Stimulated activated CD4-positive, alpha-beta T cell treated with anti-CD3 and anti-CD28 coated beads, Interleukin-2, amount 100 ng/mL, for 24 hours (primary cell): Measurements from ENCODE around the gene NAGS.
"Not testable (repeated sequence)": the region's sequence is repeated elsewhere in the genome, so short reads cannot be mapped to it uniquely, and the experiment has no call there.

Experiments
- DNase-seq, 2 donors: peaks; one replicate each; pipeline ENCODE4 v3.0.0-alpha.2; 2020

Gene NAGS

DNA sequence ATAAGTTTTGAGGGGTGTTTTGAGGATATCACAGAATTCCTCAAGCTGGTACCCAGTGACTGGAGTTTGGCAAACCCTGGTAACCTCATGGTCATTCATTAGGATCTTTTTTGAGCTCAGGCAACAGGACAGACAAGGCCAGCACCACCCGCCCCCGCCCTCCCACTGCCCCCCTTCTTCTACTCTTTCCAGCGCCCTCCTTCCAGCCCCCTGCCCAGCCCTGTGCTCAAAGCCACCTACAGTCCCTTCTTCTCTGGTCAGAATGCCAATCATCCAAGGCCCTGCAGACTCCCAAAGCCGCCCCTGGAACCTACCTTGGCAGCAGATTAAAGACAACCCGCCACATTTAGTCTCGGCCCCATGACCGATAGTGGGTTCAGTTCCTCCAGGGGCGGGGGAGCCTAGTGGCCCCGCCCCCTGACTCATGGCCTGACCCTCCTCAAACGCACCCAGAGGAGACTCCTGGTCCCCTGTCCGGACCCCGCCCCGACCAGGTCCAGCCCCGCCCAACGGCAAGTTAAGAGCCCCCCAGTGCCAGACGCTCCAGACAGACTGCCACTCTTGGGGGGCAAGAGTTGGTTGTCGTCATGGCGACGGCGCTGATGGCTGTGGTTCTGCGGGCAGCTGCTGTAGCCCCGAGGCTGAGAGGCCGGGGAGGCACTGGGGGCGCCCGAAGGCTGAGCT is at the start of gene NAGS:
NAGS (plus strand) TSS at position 546 of the 684 bp plus-strand sequence; CDS start at position 588, 42 bp downstream.
- DNase-seq: no peak

DNA sequence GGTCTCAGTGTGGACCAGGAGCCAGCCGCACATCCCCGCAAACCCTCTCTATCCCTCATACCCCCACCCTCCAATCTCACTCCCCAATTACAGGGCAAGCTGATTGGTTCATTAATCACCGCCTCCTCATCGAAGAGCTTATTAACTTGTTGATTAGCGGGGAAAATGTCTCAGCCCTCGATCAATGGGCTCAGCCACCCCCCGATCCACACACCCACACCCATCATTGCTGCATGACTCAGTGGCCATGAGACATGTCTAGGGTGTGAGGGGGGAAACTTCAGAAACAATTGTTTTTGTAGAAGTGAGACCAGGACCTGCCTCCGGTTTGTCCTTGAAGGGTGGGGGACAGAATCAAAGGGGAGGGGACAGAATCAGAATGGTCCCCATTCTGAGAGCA is 48.2 kb upstream of the NAGS start:
- no peak for DNase-seq

- DNase-seq: no peak
Observed at GRCh38 chr17:43958748-43959352, 45.6 kb upstream of the NAGS start.

DNA sequence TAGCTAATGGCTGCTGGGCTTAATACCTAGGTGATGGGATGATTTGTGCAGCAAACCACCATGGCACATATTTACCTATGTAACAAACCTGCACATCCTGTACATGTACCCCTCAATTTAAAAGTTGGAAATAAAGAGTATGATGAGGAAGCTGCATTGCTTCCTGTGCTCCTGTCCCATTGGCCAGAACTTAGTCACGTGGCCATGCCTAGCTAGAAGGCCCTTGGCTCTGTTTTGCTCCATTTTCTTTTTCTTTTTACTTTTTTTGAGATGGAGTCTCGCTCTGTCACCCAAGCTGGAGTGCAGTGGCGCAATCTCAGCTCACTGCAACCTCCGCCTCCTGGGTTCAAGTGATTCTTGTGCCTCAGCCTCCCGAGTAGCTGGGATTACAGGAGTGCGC is 43.1 kb upstream of the NAGS start:
- DNase-seq: not testable (repeated sequence)

DNA sequence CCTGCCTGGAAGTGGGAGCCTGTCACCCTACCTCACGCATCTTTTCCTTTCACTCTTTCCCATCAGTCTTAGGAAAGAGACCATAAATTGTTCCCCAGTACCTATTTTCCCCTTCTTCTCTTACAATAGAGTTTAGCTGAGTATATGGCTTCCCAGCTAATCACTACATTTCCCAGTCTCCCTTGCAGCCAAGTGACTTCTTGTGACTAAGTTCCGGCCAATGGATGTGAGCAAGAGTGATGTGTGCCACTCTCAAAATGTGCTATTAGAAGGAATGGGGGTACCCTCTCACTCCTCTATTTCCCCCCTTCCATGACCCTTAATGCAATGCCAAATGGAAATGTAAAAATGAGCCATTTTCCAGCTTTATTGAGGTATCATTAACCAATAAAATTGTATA is 42.5 kb upstream of the NAGS start:
- no peak for DNase-seq

GRCh38 chr17:43962479-43962878 is 41.9 kb upstream of the NAGS start:
- DNase-seq: no peak

DNA sequence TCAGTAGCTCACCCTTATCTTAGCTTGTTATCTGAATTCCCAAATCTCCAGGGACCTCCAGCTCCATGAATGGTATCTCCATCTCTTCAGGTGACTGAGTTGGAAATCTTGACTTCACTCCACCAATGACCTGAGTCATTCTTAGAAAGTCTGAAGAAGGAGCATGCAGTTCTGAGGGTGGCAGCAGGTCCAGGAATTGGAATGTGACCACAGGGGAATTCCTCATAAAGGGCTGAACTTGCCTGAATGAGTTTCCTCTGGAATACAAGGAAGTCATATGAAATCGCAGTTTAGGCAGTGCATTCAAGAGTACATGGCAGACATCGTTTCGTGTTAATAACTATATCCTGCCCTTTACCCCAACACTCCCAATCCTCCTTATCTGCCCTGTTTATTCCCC is 38.1 kb upstream of the NAGS start:
- DNase-seq: no peak

- no peak for DNase-seq
Observed at GRCh38 chr17:43967251-43967875, 37.1 kb upstream of the NAGS start.

DNA sequence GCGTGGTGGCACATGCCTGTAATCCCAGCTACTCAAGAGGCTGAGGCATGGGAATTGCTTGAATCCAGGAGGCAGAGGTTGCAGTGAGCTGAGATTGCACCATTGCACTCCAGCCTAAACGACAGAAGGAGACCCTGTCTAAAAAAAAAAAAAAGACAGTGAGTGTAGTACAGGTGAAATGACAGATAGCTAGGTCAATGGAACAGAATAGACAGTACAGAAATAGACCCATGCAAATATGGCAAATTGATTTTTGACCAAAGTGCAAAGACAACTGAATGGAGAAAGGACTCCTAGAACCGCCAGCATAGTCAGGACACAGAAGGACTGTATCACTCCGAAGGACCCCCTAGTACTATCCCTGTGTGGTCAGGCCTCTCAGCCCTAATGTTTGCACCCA is 34.1 kb upstream of the NAGS start:
- no peak for DNase-seq

DNA sequence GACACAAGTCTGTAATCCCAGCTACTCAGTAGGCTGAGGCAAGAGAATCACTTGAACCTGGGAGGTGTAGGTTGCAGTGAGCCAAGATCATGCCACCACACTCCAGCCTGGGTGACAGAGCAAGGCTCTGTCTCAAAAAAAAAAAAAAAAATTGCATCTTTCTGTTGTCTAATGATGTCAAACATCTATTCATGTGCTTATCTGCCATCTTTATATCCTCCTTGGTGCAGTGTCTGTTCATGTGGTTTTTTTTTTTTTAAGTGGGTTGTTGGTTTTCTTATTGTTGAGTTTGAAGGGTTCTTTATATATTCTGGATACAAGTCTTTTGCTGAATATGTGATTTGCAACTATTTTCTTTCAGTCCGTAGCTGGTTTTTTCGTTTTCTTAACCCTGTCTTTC is 33.0 kb upstream of the NAGS start:
- not testable (repeated sequence) for DNase-seq

- not testable (repeated sequence) for DNase-seq
Observed at GRCh38 chr17:43972444-43973212, 31.8 kb upstream of the NAGS start.

GRCh38 chr17:43974382-43975266 is 29.8 kb upstream of the NAGS start:
- DNase-seq: no peak

- DNase-seq: no peak
Observed at GRCh38 chr17:43975898-43976297, 28.5 kb upstream of the NAGS start.

DNA sequence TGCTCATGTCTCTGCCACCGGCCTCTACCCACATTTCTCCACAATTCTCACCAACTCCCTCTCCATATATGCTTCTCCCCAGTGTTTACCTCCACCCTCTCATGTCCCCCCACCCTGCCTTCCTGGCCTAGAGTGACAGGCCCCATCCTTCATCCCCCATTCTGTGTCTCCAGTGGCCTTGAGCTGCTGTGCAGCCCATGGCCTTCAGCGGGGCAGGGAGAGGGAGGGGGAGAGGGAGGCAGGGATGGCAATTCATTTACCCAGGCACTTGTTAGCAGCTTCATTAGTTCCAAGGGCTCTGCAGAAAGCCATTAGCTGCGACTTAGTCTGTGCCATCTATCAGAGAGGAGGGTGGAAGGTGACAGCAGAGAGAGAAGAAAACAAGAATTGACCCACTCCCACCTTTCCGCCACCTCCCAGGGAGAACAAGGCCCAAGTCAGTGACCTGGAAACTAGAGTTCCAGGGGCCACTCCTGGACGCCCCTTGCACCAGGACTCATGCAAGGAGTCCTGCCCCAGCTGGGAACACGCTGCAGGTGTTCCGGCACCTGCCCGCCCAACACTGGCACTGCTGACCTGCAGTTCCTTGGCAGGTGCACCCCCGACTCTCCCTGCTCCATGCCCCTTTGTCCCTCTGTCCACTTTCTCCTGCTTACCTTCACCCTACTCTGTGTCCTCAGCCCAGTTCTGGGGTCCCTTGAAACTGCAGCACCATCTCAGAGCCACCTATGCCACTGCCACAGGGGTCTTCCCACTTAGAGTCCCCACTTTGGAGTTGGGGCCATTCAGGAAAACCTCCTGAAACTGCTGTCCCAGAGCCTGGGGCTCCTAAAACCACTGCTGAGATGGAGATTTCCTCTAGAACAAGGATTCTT is 27.2 kb upstream of the NAGS start:
- DNase-seq: no peak

DNA sequence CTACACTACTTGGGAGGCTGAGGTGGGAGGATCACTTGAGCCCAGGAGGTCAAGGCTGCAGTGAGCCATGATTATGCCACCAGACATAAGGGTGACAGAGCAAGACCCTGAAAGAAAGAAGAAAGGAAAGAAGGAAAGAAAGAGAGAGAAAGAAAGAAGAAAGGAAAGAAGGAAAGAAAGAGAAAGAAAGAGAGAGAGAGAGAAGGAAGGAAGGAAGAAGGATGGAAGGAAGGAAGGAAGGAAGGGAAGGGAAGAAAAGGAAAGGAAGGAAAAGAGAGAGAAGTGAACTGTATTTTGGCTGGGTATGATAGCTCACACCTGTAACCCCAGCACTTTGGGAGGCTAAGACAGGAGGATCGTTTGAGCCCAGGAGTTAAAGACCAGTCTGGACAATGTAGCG is 26.3 kb upstream of the NAGS start:
- DNase-seq: no peak

DNA sequence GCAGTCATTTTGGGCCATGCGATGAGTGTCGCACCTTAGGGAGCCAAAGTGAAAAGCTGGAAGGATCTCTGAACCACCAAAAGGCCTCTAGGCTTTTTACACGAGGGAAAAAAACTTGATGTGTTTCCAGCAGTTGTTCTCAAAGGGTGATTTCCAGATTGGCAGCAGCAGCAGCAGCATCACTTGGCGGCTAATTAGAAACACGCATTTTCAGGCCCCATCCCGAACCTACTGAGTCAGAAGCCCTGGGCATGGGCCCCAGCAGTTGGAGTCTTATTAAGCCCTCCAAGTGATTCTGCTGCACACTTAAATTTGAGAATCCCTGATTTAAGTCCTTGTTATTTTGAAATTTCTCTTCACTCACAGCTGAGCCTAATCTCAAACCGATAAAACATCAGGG is 25.4 kb upstream of the NAGS start:
- no peak for DNase-seq

GRCh38 chr17:43979671-43980070 is 24.8 kb upstream of the NAGS start:
- no peak for DNase-seq

- no peak for DNase-seq
Observed at GRCh38 chr17:43982171-43982570, 22.3 kb upstream of the NAGS start.

DNA sequence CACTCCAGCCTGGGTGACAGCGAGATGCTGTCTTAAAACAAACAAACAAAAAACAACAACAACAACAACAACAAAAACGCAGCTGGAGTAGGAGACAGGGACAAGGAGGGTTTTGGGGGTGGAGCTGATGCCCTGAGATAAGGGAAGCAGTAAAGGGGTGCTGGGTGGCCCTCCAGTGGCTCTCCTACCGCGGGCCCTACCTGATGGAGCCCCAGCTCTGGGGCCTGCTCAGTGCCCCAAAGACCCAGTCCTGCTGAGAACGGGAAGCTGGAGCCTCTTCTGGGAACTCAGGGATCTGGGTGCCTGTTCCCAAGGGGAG is 21.3 kb upstream of the NAGS start:
- no peak for DNase-seq

- peak in 1 of 2 donors; percentile 27 for DNase-seq
Observed at GRCh38 chr17:43983515-43984411, 20.7 kb upstream of the NAGS start.

DNA sequence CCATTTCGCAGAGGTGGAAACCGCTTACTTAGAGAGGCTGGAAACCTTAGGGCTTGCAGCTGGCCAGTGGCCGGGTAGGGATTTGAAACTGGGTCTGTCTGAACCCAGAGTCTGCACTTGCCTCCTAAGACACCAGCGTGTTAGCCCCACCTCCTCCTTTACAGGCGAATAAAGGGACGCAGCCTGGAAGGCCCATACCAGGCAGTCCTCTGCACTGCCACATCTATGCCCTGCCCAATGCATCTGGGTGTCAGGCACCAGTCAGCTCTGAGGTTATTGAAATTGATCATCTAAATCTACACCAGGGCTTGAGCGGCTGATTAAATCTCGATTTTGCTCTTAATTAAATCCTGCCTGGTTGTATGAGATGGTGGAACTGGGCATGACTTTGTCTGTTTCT is 19.9 kb upstream of the NAGS start:
- DNase-seq: no peak
